ENCODE results near the gene MPI. TPM values are rescaled to one million over a fixed set of nuclear protein-coding genes. Genes with fewer than 3 reads are reported as not detected.

Gene MPI
- 10 to 100 TPM; 56.4 to 60.0 TPM for total RNA-seq

GRCh38 chr15:74889883-74890664 lies at the start of gene MPI:
TSS of gene MPI (plus strand) at chr15:74890042. CDS start at chr15:74890074, 32 bp downstream.
- CTCF ChIA-PET: interaction anchor here (0.6 to 3.9 kb wide), 9 partner anchors 9 to 119 kb away, joined by 3 to 32 read pairs (median 5); no protein-coding TSS in a partner anchor
- intact Hi-C loops (cut with micrococcal nuclease): loop anchor here (1.0 to 5.0 kb wide), 4 partner anchors 17 to 103 kb away; partner anchors contain the start of genes COX5A, SCAMP2 and ULK3
- Mint-ChIP-seq H3K9me3 (no peaks in the 10 kb centered on the region), H3K4me3 (peak within 1 kb of the TSS; percentile 90), H3K27ac (peak within 1 kb of the TSS; percentile 76), H3K4me1 (ENCODE audit: low read depth) (peaks cover 44% of the 10 kb centered on the region), H3K36me3 (peaks cover 18% of the 10 kb centered on the region), H3K27me3 (no peaks in the 10 kb centered on the region)
- POLR2A ChIA-PET: interaction anchor here (0.9 to 1.9 kb wide), 8 partner anchors 9 to 133 kb away, joined by 3 to 8 read pairs (median 4); partner anchors contain the start of genes PPCDC, SCAMP2 and SCAMP5
- peak; percentile 93 for DNase-seq

GRCh38 chr15:74840851-74841775 lies 48.7 kb upstream of the MPI start:
- Mint-ChIP-seq H3K4me3 (peak overlapping the region; percentile 92), H3K36me3 (peaks cover 22% of the 10 kb centered on the region), H3K27me3 (no peaks in the 10 kb centered on the region), H3K9me3 (no peaks in the 10 kb centered on the region), H3K27ac (peak overlapping the region; percentile 58), H3K4me1 (ENCODE audit: low read depth) (peaks cover 42% of the 10 kb centered on the region)
- intact Hi-C loops (cut with micrococcal nuclease): loop anchor here (5.0 kb wide), 3 partner anchors 51 to 611 kb away; partner anchors contain the start of genes CSK, MPI and SIN3A
- no peak for DNase-seq
- ChIA-PET POLR2A (no interaction called here), CTCF (interaction anchor here (1.2 to 5.3 kb wide), 5 partner anchors 23 to 109 kb away, joined by 3 to 41 read pairs (median 7); no protein-coding TSS in a partner anchor)

- H3K27me3 Mint-ChIP-seq: no peaks in the 10 kb centered on the region
- POLR2A ChIA-PET: interaction anchor here (0.9 to 1.4 kb wide), 3 partner anchors 54 to 64 kb away, joined by 3 to 5 read pairs (median 4); no protein-coding TSS in a partner anchor
- DNase-seq: no peak
- CTCF ChIA-PET: interaction anchor here (0.7 to 5.3 kb wide), 10 partner anchors 12 to 223 kb away, joined by 3 to 41 read pairs (median 7); partner anchors contain the start of gene FAM219B
- H3K36me3 Mint-ChIP-seq: peaks cover 24% of the 10 kb centered on the region
- H3K4me3 Mint-ChIP-seq: peak overlapping the region; percentile 92
- H3K4me1 Mint-ChIP-seq (ENCODE audit: low read depth): peaks cover 44% of the 10 kb centered on the region
- H3K27ac Mint-ChIP-seq: no peak overlapping the region
- intact Hi-C loops (cut with micrococcal nuclease): loop anchor here (5.0 kb wide), 3 partner anchors 50 to 610 kb away; partner anchors contain the start of genes CSK, MPI and SIN3A
- H3K9me3 Mint-ChIP-seq: no peaks in the 10 kb centered on the region
Measured at GRCh38 chr15:74841891-74842373, 47.9 kb upstream of the MPI start.

GRCh38 chr15:74842581-74843444 lies 47.0 kb upstream of the MPI start, which contains the start of gene ULK3:
TSS of gene ULK3 (minus strand) at chr15:74843156. CDS start at chr15:74843105, 51 bp downstream.
- ChIA-PET CTCF (interaction anchor here (0.7 to 5.3 kb wide), 14 partner anchors 13 to 224 kb away, joined by 3 to 41 read pairs (median 6); partner anchors contain the start of gene FAM219B), POLR2A (interaction anchor here (0.6 to 2.4 kb wide), 8 partner anchors 14 to 228 kb away, joined by 3 to 9 read pairs (median 4); partner anchors contain the start of gene CLK3)
- Mint-ChIP-seq H3K4me1 (ENCODE audit: low read depth) (peaks cover 44% of the 10 kb centered on the region), H3K36me3 (peaks cover 27% of the 10 kb centered on the region), H3K27me3 (no peaks in the 10 kb centered on the region), H3K4me3 (peak within 1 kb of the TSS; percentile 92), H3K9me3 (no peaks in the 10 kb centered on the region), H3K27ac (peak within 1 kb of the TSS; percentile 93)
- intact Hi-C loops (cut with micrococcal nuclease): loop anchor here (1.0 to 5.0 kb wide), 4 partner anchors 49 to 609 kb away; partner anchors contain the start of genes CSK, MPI and SIN3A
- peak; percentile 95 for DNase-seq

- H3K27me3 Mint-ChIP-seq: no peaks in the 10 kb centered on the region
- no peak for DNase-seq
- H3K27ac Mint-ChIP-seq: peak overlapping the region; percentile 93
- H3K9me3 Mint-ChIP-seq: no peaks in the 10 kb centered on the region
- peak overlapping the region; percentile 92 for H3K4me3 Mint-ChIP-seq
- H3K36me3 Mint-ChIP-seq: peaks cover 30% of the 10 kb centered on the region
- intact Hi-C loops (cut with micrococcal nuclease): loop anchor here (1.0 to 5.0 kb wide), 4 partner anchors 49 to 609 kb away; partner anchors contain the start of genes CSK, MPI and SIN3A
- CTCF ChIA-PET: interaction anchor here (1.0 to 5.3 kb wide), 12 partner anchors 16 to 210 kb away, joined by 3 to 41 read pairs (median 6); partner anchors contain the start of gene FAM219B
- peaks cover 44% of the 10 kb centered on the region for H3K4me1 Mint-ChIP-seq (ENCODE audit: low read depth)
- POLR2A ChIA-PET: interaction anchor here (0.6 to 2.4 kb wide), 7 partner anchors 15 to 228 kb away, joined by 3 to 9 read pairs (median 4); partner anchors contain the start of gene CLK3
Measured at GRCh38 chr15:74843445-74843828, 46.4 kb upstream of the MPI start.

GRCh38 chr15:74843891-74844299 lies 45.9 kb upstream of the MPI start:
- ChIA-PET POLR2A (interaction anchor here (1.3 to 2.4 kb wide), 3 partner anchors 26 to 60 kb away, joined by 3 to 9 read pairs (median 4); no protein-coding TSS in a partner anchor), CTCF (interaction anchor here (1.0 to 5.3 kb wide), 9 partner anchors 16 to 211 kb away, joined by 3 to 41 read pairs (median 9); partner anchors contain the start of gene FAM219B)
- DNase-seq: no peak
- H3K4me1 Mint-ChIP-seq (ENCODE audit: low read depth): peaks cover 44% of the 10 kb centered on the region
- H3K9me3 Mint-ChIP-seq: no peaks in the 10 kb centered on the region
- intact Hi-C loops (cut with micrococcal nuclease): loop anchor here (1.0 to 5.0 kb wide), 4 partner anchors 48 to 608 kb away; partner anchors contain the start of genes CSK, MPI and SIN3A
- H3K36me3 Mint-ChIP-seq: peaks cover 33% of the 10 kb centered on the region
- H3K27ac Mint-ChIP-seq: peak overlapping the region; percentile 93
- peak overlapping the region; percentile 92 for H3K4me3 Mint-ChIP-seq
- no peaks in the 10 kb centered on the region for H3K27me3 Mint-ChIP-seq

- Mint-ChIP-seq H3K27me3 (no peaks in the 10 kb centered on the region), H3K36me3 (peaks cover 32% of the 10 kb centered on the region), H3K4me1 (ENCODE audit: low read depth) (peaks cover 44% of the 10 kb centered on the region), H3K27ac (peak overlapping the region; percentile 93), H3K9me3 (no peaks in the 10 kb centered on the region), H3K4me3 (peak overlapping the region; percentile 92)
- intact Hi-C loops (cut with micrococcal nuclease): loop anchor here (1.0 to 5.0 kb wide), 5 partner anchors 26 to 608 kb away; partner anchors contain the start of genes CSK, FAM219B, MPI and SIN3A
- CTCF ChIA-PET: interaction anchor here (0.6 to 5.3 kb wide), 13 partner anchors 25 to 211 kb away, joined by 3 to 41 read pairs (median 4); partner anchors contain the start of genes CSK and FAM219B
- POLR2A ChIA-PET: interaction anchor here (0.8 to 2.4 kb wide), 4 partner anchors 25 to 1212 kb away, joined by 3 to 9 read pairs (median 5); partner anchors contain the start of gene MPI
- peak; percentile 27 for DNase-seq
Measured at GRCh38 chr15:74844319-74845207, 45.3 kb upstream of the MPI start.

- peaks cover 44% of the 10 kb centered on the region for H3K4me1 Mint-ChIP-seq (ENCODE audit: low read depth)
- H3K4me3 Mint-ChIP-seq: peak overlapping the region; percentile 92
- H3K36me3 Mint-ChIP-seq: peaks cover 32% of the 10 kb centered on the region
- intact Hi-C loops (cut with micrococcal nuclease): loop anchor here (1.0 kb wide), 2 partner anchors 25 to 61 kb away; partner anchors contain the start of gene FAM219B
- DNase-seq: peak; percentile 78
- ChIA-PET POLR2A (interaction anchor here (0.8 to 2.4 kb wide), 4 partner anchors 25 to 1212 kb away, joined by 3 to 9 read pairs (median 5); partner anchors contain the start of gene MPI), CTCF (interaction anchor here (0.6 to 5.3 kb wide), 9 partner anchors 25 to 208 kb away, joined by 3 to 41 read pairs (median 5); partner anchors contain the start of gene FAM219B)
- no peaks in the 10 kb centered on the region for H3K27me3 Mint-ChIP-seq
- H3K9me3 Mint-ChIP-seq: no peaks in the 10 kb centered on the region
- peak overlapping the region; percentile 93 for H3K27ac Mint-ChIP-seq
Measured at GRCh38 chr15:74845208-74845568, 44.7 kb upstream of the MPI start.

GRCh38 chr15:74845581-74845980 lies 44.3 kb upstream of the MPI start:
- intact Hi-C loops (cut with micrococcal nuclease): loop anchor here (1.0 kb wide), 2 partner anchors 25 to 61 kb away; partner anchors contain the start of gene FAM219B
- DNase-seq: peak; percentile 43
- POLR2A ChIA-PET: interaction anchor here (1.2 kb wide), 1 partner anchor 44 kb away, joined by 6 read pairs; the partner anchor contains the start of gene MPI
- peak overlapping the region; percentile 93 for H3K27ac Mint-ChIP-seq
- H3K4me1 Mint-ChIP-seq (ENCODE audit: low read depth): peaks cover 44% of the 10 kb centered on the region
- no peaks in the 10 kb centered on the region for H3K27me3 Mint-ChIP-seq
- no peaks in the 10 kb centered on the region for H3K9me3 Mint-ChIP-seq
- H3K36me3 Mint-ChIP-seq: peaks cover 32% of the 10 kb centered on the region
- H3K4me3 Mint-ChIP-seq: peak overlapping the region; percentile 92
- CTCF ChIA-PET: interaction anchor here (0.6 to 5.3 kb wide), 5 partner anchors 26 to 209 kb away, joined by 3 to 41 read pairs (median 4); no protein-coding TSS in a partner anchor

Data from activated CD4-positive, alpha-beta memory T cell treated with anti-CD3 and anti-CD28 coated beads for 36 hours (primary cell).